Measurements from ENCODE around the gene MAP1LC3A.

DNA sequence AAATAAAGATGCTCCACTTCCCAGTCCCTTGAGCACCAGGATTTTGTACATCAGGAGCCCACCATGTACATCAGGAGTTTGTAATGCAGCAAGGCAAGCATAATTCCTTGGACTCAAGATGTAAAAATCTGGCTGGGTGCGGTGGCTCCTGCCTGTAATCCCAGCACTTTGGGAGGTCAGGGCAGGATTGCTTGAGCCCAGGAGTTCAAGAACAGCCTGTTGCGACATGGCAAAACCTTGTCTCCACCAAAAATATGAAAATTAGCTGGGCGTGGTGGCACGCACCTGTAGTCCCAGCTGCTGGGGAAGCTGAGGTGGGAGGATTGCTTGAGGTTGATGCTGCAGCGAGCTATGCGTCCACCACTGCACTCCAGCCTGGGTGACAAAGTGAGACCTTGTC, 16.1 kb upstream of the MAP1LC3A start:
- TF ChIP-seq, protein P1, sequence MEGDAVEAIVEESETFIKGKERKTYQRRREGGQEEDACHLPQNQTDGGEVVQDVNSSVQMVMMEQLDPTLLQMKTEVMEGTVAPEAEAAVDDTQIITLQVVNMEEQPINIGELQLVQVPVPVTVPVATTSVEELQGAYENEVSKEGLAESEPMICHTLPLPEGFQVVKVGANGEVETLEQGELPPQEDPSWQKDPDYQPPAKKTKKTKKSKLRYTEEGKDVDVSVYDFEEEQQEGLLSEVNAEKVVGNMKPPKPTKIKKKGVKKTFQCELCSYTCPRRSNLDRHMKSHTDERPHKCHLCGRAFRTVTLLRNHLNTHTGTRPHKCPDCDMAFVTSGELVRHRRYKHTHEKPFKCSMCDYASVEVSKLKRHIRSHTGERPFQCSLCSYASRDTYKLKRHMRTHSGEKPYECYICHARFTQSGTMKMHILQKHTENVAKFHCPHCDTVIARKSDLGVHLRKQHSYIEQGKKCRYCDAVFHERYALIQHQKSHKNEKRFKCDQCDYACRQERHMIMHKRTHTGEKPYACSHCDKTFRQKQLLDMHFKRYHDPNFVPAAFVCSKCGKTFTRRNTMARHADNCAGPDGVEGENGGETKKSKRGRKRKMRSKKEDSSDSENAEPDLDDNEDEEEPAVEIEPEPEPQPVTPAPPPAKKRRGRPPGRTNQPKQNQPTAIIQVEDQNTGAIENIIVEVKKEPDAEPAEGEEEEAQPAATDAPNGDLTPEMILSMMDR (IDR thresholded peaks at IDR 0.05): no peak
- no peak for TF ChIP-seq POLR2A (IDR thresholded peaks at IDR 0.05)
